GM23338 (cell line): ENCODE data around the gene LRRC2.

Source experiments
- CREB1 ChIP-seq: fragments of 250-450 bp; sonication (Bioruptor Pico); IDR thresholded peaks from 2 replicates; pipeline ENCODE4 v1.5.0; 2020; ENCODE audit warnings: low read depth, mild to moderate bottlenecking, moderate library complexity
- CTCF ChIP-seq, 2 experiments: fragments of 200-600 bp in 1 of 2; sonication (generic) in 1 of 2; conservative IDR thresholded peaks; 2 replicates each; pipeline versions ENCODE4 v1.5.1 to v1.6.1; 2016 to 2017; ENCODE audit warnings: antibody characterized with exemption in 2 of 2, low read depth in 2 of 2, mild to moderate bottlenecking in 2 of 2, moderate library complexity in 1 of 2
- ETS1 ChIP-seq: IDR thresholded peaks from 2 replicates; pipeline ENCODE4 v1.6.1; 2016; ENCODE audit warnings: antibody characterized with exemption
- EZH2 ChIP-seq: fragments of 200-600 bp; sonication (generic); IDR thresholded peaks from one replicate; pipeline ENCODE4 v1.8.0; 2017; ENCODE audit warnings: antibody characterized with exemption, mild to moderate bottlenecking, low read depth; ENCODE audit not compliant: unreplicated experiment
- EZH2phosphoT487 ChIP-seq: fragments of 200-600 bp; sonication (generic); IDR thresholded peaks from one replicate; pipeline ENCODE4 v1.8.1; 2018; ENCODE audit warnings: antibody characterized with exemption; ENCODE audit not compliant: unreplicated experiment
- JUNB ChIP-seq: IDR thresholded peaks from one replicate; pipeline ENCODE4 v1.6.1; 2016; ENCODE audit warnings: antibody characterized with exemption; ENCODE audit not compliant: unreplicated experiment
- NANOG ChIP-seq: IDR thresholded peaks from 2 replicates; pipeline ENCODE4 v1.6.1; 2016; ENCODE audit warnings: antibody characterized with exemption, borderline replicate concordance
- POLR2AphosphoS5 ChIP-seq: IDR thresholded peaks from 2 replicates; pipeline ENCODE4 v1.6.1; 2016; ENCODE audit warnings: antibody characterized with exemption, low read depth
- REST ChIP-seq: IDR thresholded peaks from one replicate; pipeline ENCODE4 v1.6.1; 2018; ENCODE audit warnings: antibody characterized with exemption; ENCODE audit not compliant: unreplicated experiment
- STAT1 ChIP-seq: IDR thresholded peaks from one replicate; pipeline ENCODE4 v1.6.1; 2016; ENCODE audit warnings: antibody characterized with exemption; ENCODE audit not compliant: unreplicated experiment
- ZNF114 ChIP-seq: fragments of 250-450 bp; sonication (Bioruptor Pico); IDR thresholded peaks from 2 replicates; pipeline ENCODE4 v1.5.0; 2020; ENCODE audit warnings: mild to moderate bottlenecking, moderate library complexity
- ZNF331 ChIP-seq: fragments of 250-450 bp; sonication (Bioruptor Pico); IDR thresholded peaks from 2 replicates; pipeline ENCODE4 v1.5.0; 2020; ENCODE audit warnings: low read depth, mild to moderate bottlenecking, moderate library complexity
- ZNF462 ChIP-seq: fragments of 250-450 bp; sonication (Bioruptor Pico); IDR thresholded peaks from 2 replicates; pipeline ENCODE4 v1.5.0; 2020; ENCODE audit warnings: mild to moderate bottlenecking, moderate library complexity

GRCh38 chr3:46609944-46610722 is 44.0 kb upstream of the LRRC2 start:
- TF ChIP-seq POLR2AphosphoS5: no peak
- TF ChIP-seq STAT1: no peak
- TF ChIP-seq EZH2phosphoT487: no peak
- TF ChIP-seq CTCF (conservative IDR thresholded peaks at IDR 0.05; ENCODE audit: low read depth in 2 of 2): no peak
- no peak for TF ChIP-seq JUNB
- no peak for TF ChIP-seq REST
- no peak for TF ChIP-seq EZH2
- TF ChIP-seq ZNF114 (CRISPR knock-in tag): no peak
- TF ChIP-seq ZNF462 (CRISPR knock-in tag): no peak
- TF ChIP-seq ZNF331 (CRISPR knock-in tag): no peak
- no peak for TF ChIP-seq CREB1 (CRISPR knock-in tag)
- no peak for TF ChIP-seq ETS1
- TF ChIP-seq NANOG: no peak
